K562 (cell line): ENCODE measurements around the gene MORC4.

Experiments used
- ARNT ChIP-seq, 2 experiments: fragments of 450-650 bp; IDR thresholded peaks; 2 replicates each; pipeline ENCODE4 v1.6.1; 2016; ENCODE audit warnings: mild to moderate bottlenecking in 1 of 2
- EP400 ChIP-seq: fragments of 450-650 bp; IDR thresholded peaks from 2 replicates; pipeline ENCODE4 v1.6.1; 2017; ENCODE audit warnings: antibody characterized with exemption, mild to moderate bottlenecking, moderate library complexity
- ILK ChIP-seq: fragments of 450-650 bp; IDR thresholded peaks from 2 replicates; pipeline ENCODE4 v1.6.1; 2016; ENCODE audit warnings: missing genetic modification characterization, low read depth, mild to moderate bottlenecking, missing compliant biosample characterization, moderate library complexity, borderline replicate concordance
- KLF13 ChIP-seq: fragments of 450-650 bp; IDR thresholded peaks from 2 replicates; pipeline ENCODE4 v1.6.1; 2016; ENCODE audit warnings: missing genetic modification characterization, low read depth, mild to moderate bottlenecking, missing compliant biosample characterization, moderate library complexity, borderline replicate concordance
- POLR2A ChIP-seq: fragments of 450-650 bp; conservative IDR thresholded peaks from 2 replicates; pipeline ENCODE4 v1.6.1; 2016
- SMAD1 ChIP-seq: fragments of 150-350 bp; IDR thresholded peaks from 2 replicates; pipeline ENCODE4 v1.6.1; 2014; ENCODE audit warnings: low read length, low read depth; ENCODE audit not compliant: partially characterized antibody
- TAF1 ChIP-seq: IDR thresholded peaks from 2 replicates; pipeline ENCODE4 v1.6.1; 2011; ENCODE audit warnings: mild to moderate bottlenecking, low read length, moderate library complexity; ENCODE audit not compliant: insufficient read depth, control insufficient read depth, severe bottlenecking; ENCODE audit errors: extremely low read depth
- TAF7 ChIP-seq: fragments of 450-650 bp; IDR thresholded peaks from 2 replicates; pipeline ENCODE4 v1.6.1; 2016; ENCODE audit warnings: missing genetic modification characterization, missing compliant biosample characterization
- ZNF184 ChIP-seq: sonication (generic); formaldehyde crosslinking; IDR thresholded peaks from 2 replicates; pipeline ENCODE4 v1.5.0; 2020; ENCODE audit warnings: missing genetic modification reagents
- ZNF561 ChIP-seq: fragments of 450-650 bp; formaldehyde crosslinking; conservative IDR thresholded peaks from 2 replicates; pipeline ENCODE4 v1.4.0; 2020; ENCODE audit warnings: mild to moderate bottlenecking, moderate library complexity
- ZNF780A ChIP-seq: fragments of 250-450 bp; sonication (Bioruptor Pico); IDR thresholded peaks from 2 replicates; pipeline ENCODE4 v1.5.0; 2021; ENCODE audit warnings: mild to moderate bottlenecking
- TF ChIP-seq, protein P1 (sequence below): IDR thresholded peaks from 2 replicates; pipeline ENCODE4 v1.6.1; 2014; ENCODE audit warnings: antibody characterized with exemption
- TF ChIP-seq, protein P2 (sequence below): fragments of 450-650 bp; IDR thresholded peaks from 2 replicates; pipeline ENCODE4 v1.6.1; 2014; ENCODE audit warnings: low read depth, mild to moderate bottlenecking, moderate library complexity, borderline replicate concordance

DNA sequence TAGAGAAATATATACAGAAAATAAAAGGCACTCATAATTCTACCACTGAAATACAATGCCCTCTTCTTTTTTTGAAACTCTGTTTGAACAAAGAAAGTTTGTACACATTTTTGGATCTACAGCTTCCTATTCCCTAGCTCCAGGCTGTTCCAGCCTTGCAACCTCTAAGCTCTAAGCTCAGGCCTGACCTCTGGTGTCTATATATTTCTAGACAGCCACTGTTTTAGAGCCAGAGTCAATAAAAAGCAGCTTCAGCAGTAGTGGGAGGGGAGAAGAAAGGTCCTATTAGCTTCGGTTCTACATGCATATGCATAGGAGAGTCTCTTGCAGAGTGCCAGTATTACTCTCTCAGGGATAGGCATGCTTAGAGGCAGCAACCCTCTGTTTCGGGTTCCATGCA is 40.1 kb downstream of the MORC4 start:
- TF ChIP-seq EP400 = no peak
- no peak for TF ChIP-seq ZNF780A
- TF ChIP-seq TAF7 = no peak
- no peak for TF ChIP-seq ILK (tag)
- TF ChIP-seq, protein P1, sequence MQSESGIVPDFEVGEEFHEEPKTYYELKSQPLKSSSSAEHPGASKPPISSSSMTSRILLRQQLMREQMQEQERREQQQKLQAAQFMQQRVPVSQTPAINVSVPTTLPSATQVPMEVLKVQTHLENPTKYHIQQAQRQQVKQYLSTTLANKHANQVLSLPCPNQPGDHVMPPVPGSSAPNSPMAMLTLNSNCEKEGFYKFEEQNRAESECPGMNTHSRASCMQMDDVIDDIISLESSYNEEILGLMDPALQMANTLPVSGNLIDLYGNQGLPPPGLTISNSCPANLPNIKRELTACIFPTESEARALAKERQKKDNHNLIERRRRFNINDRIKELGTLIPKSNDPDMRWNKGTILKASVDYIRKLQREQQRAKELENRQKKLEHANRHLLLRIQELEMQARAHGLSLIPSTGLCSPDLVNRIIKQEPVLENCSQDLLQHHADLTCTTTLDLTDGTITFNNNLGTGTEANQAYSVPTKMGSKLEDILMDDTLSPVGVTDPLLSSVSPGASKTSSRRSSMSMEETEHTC = no peak
- TF ChIP-seq TAF1 = no peak
- TF ChIP-seq POLR2A = no peak
- TF ChIP-seq, protein P2, sequence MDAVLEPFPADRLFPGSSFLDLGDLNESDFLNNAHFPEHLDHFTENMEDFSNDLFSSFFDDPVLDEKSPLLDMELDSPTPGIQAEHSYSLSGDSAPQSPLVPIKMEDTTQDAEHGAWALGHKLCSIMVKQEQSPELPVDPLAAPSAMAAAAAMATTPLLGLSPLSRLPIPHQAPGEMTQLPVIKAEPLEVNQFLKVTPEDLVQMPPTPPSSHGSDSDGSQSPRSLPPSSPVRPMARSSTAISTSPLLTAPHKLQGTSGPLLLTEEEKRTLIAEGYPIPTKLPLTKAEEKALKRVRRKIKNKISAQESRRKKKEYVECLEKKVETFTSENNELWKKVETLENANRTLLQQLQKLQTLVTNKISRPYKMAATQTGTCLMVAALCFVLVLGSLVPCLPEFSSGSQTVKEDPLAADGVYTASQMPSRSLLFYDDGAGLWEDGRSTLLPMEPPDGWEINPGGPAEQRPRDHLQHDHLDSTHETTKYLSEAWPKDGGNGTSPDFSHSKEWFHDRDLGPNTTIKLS = no peak
- TF ChIP-seq ARNT (IDR thresholded peaks at IDR 0.05) = no peak
- TF ChIP-seq SMAD1 = no peak
- no peak for TF ChIP-seq ZNF184
- TF ChIP-seq ZNF561 (CRISPR knock-in tag) = no peak
- no peak for TF ChIP-seq KLF13
